Measurements from ENCODE around the gene PIK3CB.

Gene PIK3CB

DNA sequence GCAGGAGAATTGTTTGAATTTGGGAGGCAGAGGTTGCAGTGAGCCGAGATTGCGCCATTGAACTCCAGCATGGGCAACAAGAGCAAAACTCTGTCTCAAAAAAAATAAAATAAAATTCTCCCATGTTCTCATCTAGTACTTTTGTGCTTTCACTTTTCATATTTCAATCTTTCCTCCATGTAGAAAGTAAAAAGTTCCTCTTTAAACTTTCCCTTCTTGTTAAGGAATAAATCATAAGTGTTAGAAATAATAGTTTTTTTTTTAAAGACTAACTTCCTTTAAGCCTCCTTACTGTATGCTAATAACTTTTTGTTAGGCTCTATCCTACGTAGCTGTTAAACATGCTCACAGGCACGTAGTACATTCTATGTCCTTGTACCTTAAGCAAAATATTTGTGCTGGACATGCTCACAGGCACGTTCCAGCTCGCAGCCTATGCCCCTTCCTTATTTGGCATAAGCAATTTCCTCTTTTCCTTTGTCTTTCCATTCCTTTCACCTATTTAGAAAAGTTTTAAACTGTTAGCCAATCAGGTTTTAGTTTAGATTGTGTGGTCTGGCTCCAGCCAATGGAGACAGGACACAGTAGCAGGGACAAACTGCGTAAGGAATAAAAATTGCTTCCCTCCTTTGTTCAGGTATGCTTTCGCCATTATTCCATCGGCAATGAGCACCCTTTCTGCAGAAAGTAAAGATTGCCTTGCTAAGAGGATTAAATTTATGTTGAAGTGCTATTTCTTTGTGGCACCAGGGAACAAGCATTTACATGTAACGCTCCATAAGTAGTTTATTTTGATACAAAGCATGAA lies 38.9 kb upstream of the PIK3CB start:
- no peak overlapping the region for H3K4me3 ChIP-seq (ENCODE audit: low read length)
- TF ChIP-seq, protein P1, sequence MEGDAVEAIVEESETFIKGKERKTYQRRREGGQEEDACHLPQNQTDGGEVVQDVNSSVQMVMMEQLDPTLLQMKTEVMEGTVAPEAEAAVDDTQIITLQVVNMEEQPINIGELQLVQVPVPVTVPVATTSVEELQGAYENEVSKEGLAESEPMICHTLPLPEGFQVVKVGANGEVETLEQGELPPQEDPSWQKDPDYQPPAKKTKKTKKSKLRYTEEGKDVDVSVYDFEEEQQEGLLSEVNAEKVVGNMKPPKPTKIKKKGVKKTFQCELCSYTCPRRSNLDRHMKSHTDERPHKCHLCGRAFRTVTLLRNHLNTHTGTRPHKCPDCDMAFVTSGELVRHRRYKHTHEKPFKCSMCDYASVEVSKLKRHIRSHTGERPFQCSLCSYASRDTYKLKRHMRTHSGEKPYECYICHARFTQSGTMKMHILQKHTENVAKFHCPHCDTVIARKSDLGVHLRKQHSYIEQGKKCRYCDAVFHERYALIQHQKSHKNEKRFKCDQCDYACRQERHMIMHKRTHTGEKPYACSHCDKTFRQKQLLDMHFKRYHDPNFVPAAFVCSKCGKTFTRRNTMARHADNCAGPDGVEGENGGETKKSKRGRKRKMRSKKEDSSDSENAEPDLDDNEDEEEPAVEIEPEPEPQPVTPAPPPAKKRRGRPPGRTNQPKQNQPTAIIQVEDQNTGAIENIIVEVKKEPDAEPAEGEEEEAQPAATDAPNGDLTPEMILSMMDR (conservative IDR thresholded peaks at IDR 0.05; ENCODE audit: low read length), result no peak
- DNase-seq (ENCODE audit: low read depth), result no peak

DNA sequence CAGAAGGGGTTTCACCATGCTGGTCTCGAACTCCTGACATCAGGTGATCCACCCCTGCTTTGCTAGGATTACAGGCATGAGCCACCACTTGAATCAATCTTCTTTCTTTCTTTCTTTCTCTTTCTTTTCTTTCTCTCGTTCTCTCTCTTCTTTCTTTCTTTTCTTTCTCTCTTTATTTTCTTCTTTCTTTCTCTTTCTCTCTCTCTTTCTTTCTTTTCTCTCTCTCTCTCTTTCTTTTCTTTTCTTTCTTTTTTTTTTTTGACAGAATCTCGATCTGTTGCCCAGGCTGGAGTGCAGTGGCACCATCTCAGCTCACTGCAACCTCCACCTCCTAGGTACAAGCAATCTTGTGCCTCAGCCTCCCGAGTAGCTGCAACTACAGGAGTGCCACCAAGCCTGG lies 37.9 kb upstream of the PIK3CB start:
- no peak for DNase-seq (ENCODE audit: low read depth)
- no peak overlapping the region for H3K4me3 ChIP-seq (ENCODE audit: low read length)
- TF ChIP-seq, protein P1 (conservative IDR thresholded peaks at IDR 0.05; ENCODE audit: low read length), result no peak

DNA sequence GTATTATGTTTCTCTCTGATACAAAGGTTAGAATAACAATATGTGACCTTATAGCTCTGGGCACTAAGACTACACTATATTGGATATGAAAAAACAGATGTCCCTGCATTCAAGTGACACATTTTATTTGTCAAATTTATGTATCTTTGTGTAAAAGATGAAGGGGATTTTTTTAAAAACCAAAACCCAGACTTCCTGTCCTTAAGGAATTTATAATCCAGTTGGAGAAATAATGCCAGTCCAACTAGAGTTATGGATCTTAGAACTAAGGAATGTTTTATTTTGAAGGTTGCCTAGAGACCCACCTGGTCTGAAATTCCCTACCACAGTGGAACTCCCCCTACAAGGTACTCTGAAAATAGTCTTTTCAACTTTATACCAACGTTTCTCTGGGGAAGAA lies 33.3 kb upstream of the PIK3CB start:
- TF ChIP-seq, protein P1 (conservative IDR thresholded peaks at IDR 0.05; ENCODE audit: low read length), result no peak
- peak; percentile 17 for DNase-seq (ENCODE audit: low read depth)
- H3K4me3 ChIP-seq (ENCODE audit: low read length), result no peak overlapping the region

DNA sequence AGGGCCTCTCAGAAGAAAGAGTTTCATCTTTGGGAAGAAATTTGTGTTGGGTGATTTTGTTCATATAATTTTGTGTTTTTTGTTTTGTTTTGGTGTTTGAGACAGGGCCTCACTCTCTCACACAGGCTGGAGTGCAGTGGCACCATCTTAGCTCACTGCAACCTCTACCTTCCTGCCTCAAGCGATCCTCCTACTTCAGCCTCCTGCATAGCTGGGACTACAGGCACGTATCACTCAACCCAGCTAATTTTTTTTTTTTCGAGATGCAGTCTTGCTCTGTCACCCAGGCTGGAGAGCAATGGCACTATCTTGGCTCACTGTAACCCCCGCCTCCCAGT lies 29.0 kb upstream of the PIK3CB start:
- H3K4me3 ChIP-seq (ENCODE audit: low read length), result no peak overlapping the region
- TF ChIP-seq, protein P1 (conservative IDR thresholded peaks at IDR 0.05; ENCODE audit: low read length), result no peak
- no peak for DNase-seq (ENCODE audit: low read depth)

DNA sequence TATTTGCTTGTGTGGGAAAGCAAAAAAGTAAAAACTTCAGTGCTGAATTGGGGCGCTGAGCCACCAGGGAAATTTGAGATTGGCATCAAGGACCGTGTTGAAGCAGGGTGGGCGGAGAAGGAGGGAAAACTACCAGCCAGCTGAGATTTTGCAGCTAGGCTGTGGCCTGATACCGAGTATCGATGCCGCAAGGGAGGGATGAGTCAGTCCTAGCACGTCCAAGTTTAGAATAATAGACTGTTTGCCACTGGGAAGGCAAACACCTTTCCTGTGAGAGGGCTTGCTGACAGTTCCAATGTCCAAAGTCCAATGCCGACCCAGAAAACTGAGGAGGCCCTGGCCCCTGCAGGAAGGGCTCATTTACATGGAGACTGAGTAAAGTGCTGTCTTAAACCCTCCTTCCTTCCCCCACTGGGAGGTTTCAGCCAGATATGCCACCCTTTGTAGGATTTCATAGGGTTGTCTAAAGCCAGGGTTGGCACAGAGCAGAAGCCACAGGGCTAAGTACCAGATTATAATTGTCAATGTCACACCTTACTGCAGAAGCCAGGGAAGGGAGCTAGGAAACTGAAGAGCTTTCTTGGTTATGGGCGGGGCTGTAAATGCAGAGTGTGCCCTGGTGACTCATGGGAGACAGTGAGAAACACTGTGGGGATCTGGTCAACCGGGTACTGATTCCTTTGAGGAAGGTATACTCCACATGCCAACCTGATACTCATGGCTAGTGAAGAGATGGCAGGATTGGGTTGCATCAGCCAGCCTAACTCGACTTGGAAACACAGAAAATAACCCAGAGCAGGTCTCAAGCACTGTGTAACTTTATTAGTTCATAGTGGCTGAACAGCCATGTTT lies 28.4 kb upstream of the PIK3CB start:
- TF ChIP-seq, protein P1 (conservative IDR thresholded peaks at IDR 0.05; ENCODE audit: low read length), result no peak
- no peak overlapping the region for H3K4me3 ChIP-seq (ENCODE audit: low read length)
- DNase-seq (ENCODE audit: low read depth), result peak; percentile 44

DNA sequence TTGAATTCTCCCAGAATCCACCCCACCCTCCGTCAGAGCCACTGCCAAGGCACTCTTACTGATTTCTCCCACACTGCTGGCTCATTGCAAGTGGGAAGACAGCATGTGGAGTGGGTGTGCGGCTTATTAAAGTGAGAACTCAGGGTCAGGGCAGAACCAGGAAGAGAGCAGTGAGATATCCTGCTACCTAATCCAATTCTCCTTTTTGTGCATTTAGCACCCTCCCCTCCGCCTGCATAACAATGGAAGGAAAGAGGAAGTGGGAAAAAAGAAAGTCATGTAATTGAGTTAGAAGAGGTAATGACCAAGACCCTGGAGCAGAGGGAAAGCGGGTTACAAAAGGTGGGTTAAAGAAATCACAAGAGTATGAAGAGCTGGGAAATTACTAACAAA lies 27.8 kb upstream of the PIK3CB start:
- TF ChIP-seq, protein P1 (conservative IDR thresholded peaks at IDR 0.05; ENCODE audit: low read length), result no peak
- H3K4me3 ChIP-seq (ENCODE audit: low read length), result no peak overlapping the region
- DNase-seq (ENCODE audit: low read depth), result no peak

DNA sequence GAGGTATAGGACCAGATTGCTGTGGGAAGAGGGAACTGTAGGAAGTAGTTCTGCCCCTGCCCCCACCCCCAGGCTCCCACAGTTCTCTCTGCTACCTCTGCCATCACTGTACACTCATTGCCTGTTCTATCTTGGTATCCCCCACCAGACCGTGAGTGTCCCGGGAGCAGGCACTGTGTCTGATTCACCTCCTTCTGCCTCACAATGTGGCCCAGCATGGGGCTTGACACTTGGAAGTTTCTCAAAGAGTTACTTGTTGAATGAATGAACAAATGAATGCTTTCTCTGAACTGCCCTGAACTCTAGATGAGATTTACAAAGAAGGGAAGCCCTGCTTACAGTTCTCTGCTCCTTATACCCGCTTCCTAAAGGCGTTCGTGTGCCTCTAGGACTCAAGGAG lies 27.1 kb upstream of the PIK3CB start:
- H3K4me3 ChIP-seq (ENCODE audit: low read length), result no peak overlapping the region
- TF ChIP-seq, protein P1 (conservative IDR thresholded peaks at IDR 0.05; ENCODE audit: low read length), result no peak
- DNase-seq (ENCODE audit: low read depth), result peak; percentile 31
